Neutrophil (primary cell): ENCODE measurements around the gene HELLS.

Source experiments
- H3K27ac ChIP-seq: fragments of 200-600 bp; sonication (generic); 2 replicates; pipeline ENCODE4 v1.5.1; 2016; ENCODE audit warnings: mild to moderate bottlenecking, moderate library complexity
- H3K27me3 ChIP-seq: fragments of 200-600 bp; sonication (generic); 2 replicates; pipeline ENCODE4 v1.6.0; 2016; ENCODE audit warnings: mild to moderate bottlenecking
- H3K36me3 ChIP-seq: fragments of 200-600 bp; sonication (generic); 2 replicates; pipeline ENCODE4 v1.5.1; 2017
- H3K4me1 ChIP-seq, 2 experiments: fragments of 200-600 bp in 1 of 2; sonication (generic) in 1 of 2; 1 replicate in 1 of 2; 2 replicates in 1 of 2; pipeline versions ENCODE4 v1.5.1 to v1.6.1; 2013 to 2016; ENCODE audit warnings: low read depth in 1 of 2, low read length in 1 of 2, mild to moderate bottlenecking in 1 of 2, moderate library complexity in 1 of 2; ENCODE audit not compliant: control insufficient read depth in 1 of 2, insufficient read depth in 1 of 2
- H3K4me3 ChIP-seq, 2 experiments: fragments of 200-600 bp in 1 of 2; sonication (generic) in 1 of 2; 1 replicate in 1 of 2; 2 replicates in 1 of 2; pipeline ENCODE4 v1.5.1; 2013 to 2016; ENCODE audit warnings: low read depth in 1 of 2, low read length in 1 of 2, mild to moderate bottlenecking in 1 of 2, moderate library complexity in 1 of 2
- H3K9me3 ChIP-seq: fragments of 200-600 bp; sonication (generic); 2 replicates; pipeline ENCODE4 v1.5.1; 2016
- TF ChIP-seq, protein P1 (sequence below): fragments of 200-600 bp; sonication (generic); IDR thresholded peaks from 2 replicates; pipeline ENCODE4 v1.5.1; 2016; ENCODE audit warnings: antibody characterized with exemption

The HELLS gene

GRCh38 chr10:94640562-94640961 lies 95.0 kb downstream of the HELLS start:
- TF ChIP-seq, protein P1, sequence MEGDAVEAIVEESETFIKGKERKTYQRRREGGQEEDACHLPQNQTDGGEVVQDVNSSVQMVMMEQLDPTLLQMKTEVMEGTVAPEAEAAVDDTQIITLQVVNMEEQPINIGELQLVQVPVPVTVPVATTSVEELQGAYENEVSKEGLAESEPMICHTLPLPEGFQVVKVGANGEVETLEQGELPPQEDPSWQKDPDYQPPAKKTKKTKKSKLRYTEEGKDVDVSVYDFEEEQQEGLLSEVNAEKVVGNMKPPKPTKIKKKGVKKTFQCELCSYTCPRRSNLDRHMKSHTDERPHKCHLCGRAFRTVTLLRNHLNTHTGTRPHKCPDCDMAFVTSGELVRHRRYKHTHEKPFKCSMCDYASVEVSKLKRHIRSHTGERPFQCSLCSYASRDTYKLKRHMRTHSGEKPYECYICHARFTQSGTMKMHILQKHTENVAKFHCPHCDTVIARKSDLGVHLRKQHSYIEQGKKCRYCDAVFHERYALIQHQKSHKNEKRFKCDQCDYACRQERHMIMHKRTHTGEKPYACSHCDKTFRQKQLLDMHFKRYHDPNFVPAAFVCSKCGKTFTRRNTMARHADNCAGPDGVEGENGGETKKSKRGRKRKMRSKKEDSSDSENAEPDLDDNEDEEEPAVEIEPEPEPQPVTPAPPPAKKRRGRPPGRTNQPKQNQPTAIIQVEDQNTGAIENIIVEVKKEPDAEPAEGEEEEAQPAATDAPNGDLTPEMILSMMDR: no peak
- no peak overlapping the region for H3K27ac ChIP-seq
- no peaks in the 10 kb centered on the region for H3K27me3 ChIP-seq
- no peaks in the 10 kb centered on the region for H3K9me3 ChIP-seq
- H3K4me1 ChIP-seq: no peaks in the 10 kb centered on the region
- H3K36me3 ChIP-seq: no peaks in the 10 kb centered on the region
- no peak overlapping the region for H3K4me3 ChIP-seq

DNA sequence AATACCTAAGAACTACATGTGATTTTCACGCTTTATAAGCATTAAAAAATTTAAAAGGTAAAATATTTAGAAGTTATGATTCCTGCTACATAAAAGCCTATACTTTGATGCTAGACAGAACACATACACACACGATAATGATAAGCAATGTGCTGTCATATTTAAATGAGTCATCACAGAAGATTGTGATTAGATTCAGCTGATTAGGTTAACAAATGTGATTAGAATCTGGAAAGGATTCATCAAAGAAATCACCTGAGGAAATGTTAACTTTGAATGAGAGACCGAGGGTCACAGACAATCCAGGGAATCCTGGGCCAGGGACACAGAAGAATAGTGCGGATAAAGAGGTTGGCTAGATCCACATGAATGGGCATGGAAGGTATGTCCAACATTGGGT lies 95.9 kb downstream of the HELLS start:
- TF ChIP-seq, protein P1: no peak

GRCh38 chr10:94644352-94644751 lies 98.8 kb downstream of the HELLS start:
- Histone ChIP-seq H3K36me3 (no peaks in the 10 kb centered on the region), H3K4me1 (no peaks in the 10 kb centered on the region), H3K27me3 (no peaks in the 10 kb centered on the region), H3K4me3 (no peak overlapping the region), H3K9me3 (no peaks in the 10 kb centered on the region), H3K27ac (no peak overlapping the region)
- TF ChIP-seq, protein P1: no peak

More for the DNA sequence above, 95.9 kb downstream of the HELLS start:
- no peaks in the 10 kb centered on the region for H3K9me3 ChIP-seq
- H3K4me1 ChIP-seq: no peaks in the 10 kb centered on the region
- no peak overlapping the region for H3K27ac ChIP-seq
- no peak overlapping the region for H3K4me3 ChIP-seq
- H3K36me3 ChIP-seq: no peaks in the 10 kb centered on the region
- H3K27me3 ChIP-seq: no peaks in the 10 kb centered on the region

GRCh38 chr10:94645285-94645684 lies 99.7 kb downstream of the HELLS start:
- H3K27ac ChIP-seq: no peak overlapping the region
- H3K4me1 ChIP-seq: no peaks in the 10 kb centered on the region
- TF ChIP-seq, protein P1: no peak
- no peaks in the 10 kb centered on the region for H3K36me3 ChIP-seq
- no peaks in the 10 kb centered on the region for H3K27me3 ChIP-seq
- no peak overlapping the region for H3K4me3 ChIP-seq
- H3K9me3 ChIP-seq: no peaks in the 10 kb centered on the region
